Central memory CD8-positive, alpha-beta T cell (primary cell): Measurements from ENCODE around the gene HSPB7.
"Not testable (repeated sequence)": the region's sequence is repeated elsewhere in the genome, so short reads cannot be mapped to it uniquely, and the experiment has no call there.

Source experiments
- ATAC-seq: fragments of 150-1000 bp; cut with Tn5 transposase; replicated peaks from 2 replicates; pipeline ENCODE4 v1.10.0; 2022; ENCODE audit warnings: mild to moderate bottlenecking, moderate FRiP score, moderate number of reproducible peaks; ENCODE audit not compliant: poor library complexity, severe bottlenecking; ENCODE audit errors: extremely low read depth
- DNase-seq, 2 donors: peaks; one replicate each; pipeline ENCODE4 v3.0.0; 2021; ENCODE audit warnings: low spot score in 2 of 2
- H3K27ac Mint-ChIP-seq: one replicate; pipeline ENCODE4 v1.8.0; 2022; ENCODE audit warnings: low read depth, mild to moderate bottlenecking, moderate library complexity, mixed read lengths
- H3K27me3 Mint-ChIP-seq: one replicate; pipeline ENCODE4 v1.8.0; 2022; ENCODE audit warnings: mixed read lengths
- H3K36me3 Mint-ChIP-seq: one replicate; pipeline ENCODE4 v1.8.0; 2022; ENCODE audit warnings: mild to moderate bottlenecking, moderate library complexity, mixed read lengths; ENCODE audit not compliant: insufficient read depth
- H3K4me1 Mint-ChIP-seq: one replicate; pipeline ENCODE4 v1.8.0; 2022; ENCODE audit warnings: mixed read lengths
- H3K4me3 Mint-ChIP-seq: one replicate; pipeline ENCODE4 v1.8.0; 2022; ENCODE audit warnings: mild to moderate bottlenecking, moderate library complexity, mixed read lengths
- H3K9me3 Mint-ChIP-seq: one replicate; pipeline ENCODE4 v1.8.0; 2022; ENCODE audit warnings: mixed read lengths

The HSPB7 gene

DNA sequence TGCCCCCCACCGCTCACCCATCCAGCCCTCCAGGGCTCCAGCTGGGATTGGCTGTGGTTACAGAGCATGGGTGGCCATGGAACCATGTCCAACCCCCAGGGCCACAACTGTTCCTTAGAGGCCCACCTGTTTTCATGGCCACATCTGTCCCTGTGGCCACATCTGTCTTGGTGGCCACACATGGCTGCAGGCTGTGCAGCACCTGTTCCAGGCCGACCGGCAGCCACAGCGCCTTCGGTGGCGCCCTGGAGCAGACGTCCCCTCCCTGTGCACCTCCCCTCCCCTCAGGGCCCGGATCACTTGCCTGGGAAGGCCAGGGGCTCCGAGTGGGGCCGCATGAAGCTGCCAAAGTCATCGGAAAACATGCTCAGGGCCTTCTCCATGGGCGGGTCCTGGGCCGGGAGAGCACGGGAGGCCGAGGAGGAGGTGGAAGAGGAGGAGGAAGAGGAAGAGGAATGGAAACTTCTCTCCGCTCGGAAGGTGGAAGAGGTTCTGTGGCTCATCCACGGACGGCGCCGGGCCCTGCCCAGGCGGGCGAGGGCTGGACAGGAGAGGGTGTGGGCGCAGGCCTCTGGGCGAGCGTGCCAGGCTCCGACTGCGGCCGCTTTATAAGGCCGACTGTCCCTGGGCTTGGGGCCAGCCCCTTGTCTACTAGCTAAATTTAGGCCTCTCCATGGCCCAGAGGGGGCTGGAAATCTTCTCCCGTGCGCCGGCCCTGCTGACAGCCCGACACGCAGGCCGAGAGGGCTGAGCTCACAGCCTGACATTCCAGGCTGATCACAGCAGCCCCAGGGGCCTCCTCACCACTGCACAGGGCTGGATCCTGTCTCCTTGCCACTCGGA is at the start of gene HSPB7:
HSPB7 (minus strand) TSS at position 583 of the 843 bp plus-strand sequence; CDS start at position 503, 80 bp downstream.
- ATAC-seq = no peak
- no peak for DNase-seq
- no peaks in the 10 kb centered on the region for H3K4me1 Mint-ChIP-seq
- no peaks in the 10 kb centered on the region for H3K36me3 Mint-ChIP-seq
- H3K27me3 Mint-ChIP-seq = peaks cover 51% of the 10 kb centered on the region
- no peaks in the 10 kb centered on the region for H3K9me3 Mint-ChIP-seq
- H3K27ac Mint-ChIP-seq = no peak within 1 kb of the TSS
- no peak within 1 kb of the TSS for H3K4me3 Mint-ChIP-seq

DNA sequence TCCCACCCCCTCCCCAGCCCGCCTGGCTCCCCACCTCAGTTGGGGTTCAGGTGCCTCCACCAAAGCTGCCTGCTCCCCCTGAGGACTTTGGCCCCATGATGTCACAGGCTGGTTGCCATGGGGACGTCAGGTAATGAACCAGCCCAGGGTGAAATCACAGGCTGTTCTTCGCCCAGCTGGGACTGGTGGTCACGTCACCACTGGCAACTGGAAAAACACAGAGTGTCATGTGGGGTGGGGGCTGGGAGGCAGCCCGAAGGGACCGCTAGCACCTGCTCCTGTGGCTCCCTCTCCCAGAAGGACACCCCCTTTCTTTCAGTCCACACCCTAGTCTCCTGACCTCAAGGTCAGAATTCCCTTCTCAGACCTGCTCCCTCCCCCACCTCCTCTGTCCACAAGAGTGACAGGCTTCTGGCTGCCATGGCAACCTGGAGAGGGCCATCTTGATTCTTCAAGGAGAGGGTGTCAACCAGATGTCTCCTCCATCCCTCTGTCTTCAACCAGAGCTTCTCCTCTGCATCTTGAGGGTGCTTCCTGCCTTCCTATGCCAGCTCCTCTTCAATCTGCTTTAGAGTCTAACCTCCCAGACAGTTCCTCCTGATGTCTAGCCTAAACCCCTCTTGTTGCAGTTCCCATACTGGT is 49.4 kb upstream of the HSPB7 start:
- Mint-ChIP-seq H3K36me3 (peaks cover 3% of the 10 kb centered on the region), H3K27me3 (peaks cover 10% of the 10 kb centered on the region), H3K4me1 (peaks cover 39% of the 10 kb centered on the region), H3K27ac (peak overlapping the region; percentile 38), H3K4me3 (no peak overlapping the region), H3K9me3 (no peaks in the 10 kb centered on the region)
- DNase-seq (no peak), ATAC-seq (no peak)

DNA sequence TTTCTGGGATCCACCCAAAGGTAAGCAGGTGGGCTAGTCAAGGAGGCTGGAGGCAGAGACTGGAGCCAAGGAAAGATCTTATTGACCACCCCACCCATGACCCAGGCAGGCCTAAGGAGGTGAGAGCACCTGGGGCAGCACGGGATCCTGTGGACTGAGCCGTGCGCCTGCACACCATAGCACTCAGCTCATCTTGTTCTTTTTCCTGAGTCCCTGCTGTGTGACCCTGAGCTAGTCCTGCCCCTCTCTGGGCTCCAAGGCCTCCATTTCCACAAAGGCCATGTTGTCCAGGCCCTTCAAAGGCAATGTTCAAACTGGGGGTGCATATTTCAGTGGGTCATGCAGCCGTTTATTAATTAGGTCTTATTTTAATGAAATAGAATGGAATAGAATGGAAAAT is 48.4 kb upstream of the HSPB7 start:
- DNase-seq (no peak), ATAC-seq (no peak)
- Mint-ChIP-seq H3K4me3 (no peak overlapping the region), H3K27me3 (peaks cover 10% of the 10 kb centered on the region), H3K9me3 (no peaks in the 10 kb centered on the region), H3K4me1 (peaks cover 36% of the 10 kb centered on the region), H3K27ac (no peak overlapping the region), H3K36me3 (peaks cover 3% of the 10 kb centered on the region)

DNA sequence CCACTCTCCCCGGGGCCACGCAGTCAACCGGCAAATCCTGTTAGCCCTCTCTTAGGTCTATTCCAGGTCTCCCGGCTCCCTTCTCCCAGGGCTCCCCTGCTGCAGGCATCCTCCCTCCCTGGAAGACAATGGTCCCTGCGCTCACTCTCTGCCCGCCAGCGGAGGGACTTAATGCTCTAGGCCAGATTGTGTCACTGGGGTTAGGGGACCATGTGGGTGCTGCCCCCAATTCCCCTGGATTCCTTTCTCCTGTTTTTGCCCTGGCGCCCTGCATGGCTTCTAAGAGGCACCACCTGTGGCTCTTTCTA is 47.4 kb upstream of the HSPB7 start:
- Mint-ChIP-seq H3K27me3 (peaks cover 10% of the 10 kb centered on the region), H3K4me1 (peaks cover 26% of the 10 kb centered on the region), H3K4me3 (no peak overlapping the region), H3K9me3 (no peaks in the 10 kb centered on the region), H3K36me3 (peaks cover 3% of the 10 kb centered on the region), H3K27ac (peak overlapping the region; percentile 61)
- ATAC-seq = no peak
- no peak for DNase-seq

DNA sequence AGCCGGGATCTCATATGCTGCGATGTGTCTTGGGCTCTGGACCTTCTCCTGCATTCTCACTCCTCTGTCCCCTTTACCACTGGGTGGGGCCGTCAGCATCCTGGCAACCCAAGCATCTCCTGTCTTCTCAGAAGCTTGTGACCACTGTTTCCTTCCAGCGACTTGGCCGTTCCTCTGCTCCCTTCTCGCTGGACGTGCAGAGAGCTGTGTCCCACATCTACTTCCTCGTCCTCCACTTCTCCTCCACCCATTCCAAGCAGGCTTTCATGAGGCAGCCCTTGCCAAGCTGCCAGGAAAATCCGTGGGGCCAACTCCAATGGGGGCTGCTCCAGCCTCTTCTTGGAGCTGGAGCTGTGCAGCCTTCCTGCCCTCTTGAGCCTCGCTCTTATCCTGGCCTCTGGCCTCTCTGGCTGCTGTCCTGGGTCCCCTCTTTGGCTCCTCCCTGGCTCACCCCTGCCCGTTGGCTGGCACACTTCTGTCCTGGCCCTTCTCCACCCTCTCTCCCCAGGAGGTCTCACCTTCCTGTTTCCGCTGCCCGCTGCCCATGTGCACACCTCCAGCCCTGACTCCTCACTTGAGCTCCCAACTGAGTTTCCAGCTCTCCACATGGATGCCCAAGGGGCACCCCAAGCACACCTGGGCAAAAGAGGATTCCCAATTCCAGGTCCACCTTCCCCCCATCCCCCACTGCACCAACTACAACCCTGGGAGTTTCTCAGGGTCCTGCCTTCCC is 46.9 kb upstream of the HSPB7 start:
- Mint-ChIP-seq H3K4me3 (no peak overlapping the region), H3K4me1 (peaks cover 21% of the 10 kb centered on the region), H3K9me3 (no peaks in the 10 kb centered on the region), H3K27me3 (peaks cover 10% of the 10 kb centered on the region), H3K36me3 (no peaks in the 10 kb centered on the region), H3K27ac (peak overlapping the region; percentile 61)
- ATAC-seq = no peak
- DNase-seq = no peak

DNA sequence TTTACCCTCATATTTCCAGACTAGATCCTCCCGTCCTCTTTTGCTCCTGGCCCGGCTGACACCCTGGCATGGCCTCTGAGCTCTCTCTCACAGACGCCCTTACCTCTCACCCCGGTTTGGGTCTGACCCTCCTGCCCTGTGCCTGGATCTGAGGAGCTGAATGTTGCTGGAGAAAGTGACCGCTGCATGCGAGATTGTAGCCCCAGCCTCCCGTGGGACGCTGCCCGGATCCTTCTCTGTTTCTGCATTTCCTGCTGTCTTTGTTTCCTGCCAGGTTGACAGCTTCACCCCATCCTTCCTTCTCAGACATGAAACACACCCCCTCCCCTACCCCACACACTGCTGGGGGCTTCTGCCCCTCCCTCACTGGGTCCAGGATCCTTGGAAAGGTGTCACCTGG is 46.1 kb upstream of the HSPB7 start:
- no peak overlapping the region for H3K4me3 Mint-ChIP-seq
- ATAC-seq = no peak
- no peaks in the 10 kb centered on the region for H3K9me3 Mint-ChIP-seq
- H3K4me1 Mint-ChIP-seq = peaks cover 21% of the 10 kb centered on the region
- no peak overlapping the region for H3K27ac Mint-ChIP-seq
- DNase-seq = no peak
- peaks cover 10% of the 10 kb centered on the region for H3K27me3 Mint-ChIP-seq
- H3K36me3 Mint-ChIP-seq = no peaks in the 10 kb centered on the region

DNA sequence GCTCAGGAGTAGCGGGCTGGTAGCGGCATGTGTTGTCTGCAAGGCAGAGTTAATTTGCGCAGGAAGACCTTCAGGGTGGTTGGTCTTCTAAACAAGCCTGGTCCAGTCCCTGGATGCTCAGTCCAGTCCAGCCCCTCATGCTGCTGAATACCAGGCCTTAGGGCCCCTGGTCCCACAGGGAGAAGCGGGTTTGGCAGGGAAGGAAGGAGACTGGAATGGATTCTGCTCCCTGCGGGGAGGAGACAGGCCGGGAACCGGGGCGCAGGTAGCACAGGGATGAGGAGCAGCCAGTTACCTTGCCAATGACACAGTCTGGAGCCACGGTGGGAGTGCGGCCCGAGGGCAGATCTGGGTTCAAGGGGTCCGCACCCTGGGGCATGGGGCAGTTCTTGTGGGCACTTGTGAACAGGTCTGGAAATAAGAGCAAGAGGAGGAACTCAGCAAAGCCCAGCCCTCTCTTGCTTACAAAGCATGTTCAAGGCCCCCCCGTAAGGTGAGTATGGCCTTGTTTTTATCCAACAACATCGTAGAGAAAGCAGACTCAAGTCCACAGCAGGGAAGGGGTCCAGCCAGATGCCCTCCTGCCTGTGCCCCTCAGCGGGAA is 45.5 kb upstream of the HSPB7 start:
- Mint-ChIP-seq H3K4me3 (no peak overlapping the region), H3K27me3 (peaks cover 10% of the 10 kb centered on the region), H3K4me1 (peaks cover 21% of the 10 kb centered on the region), H3K36me3 (no peaks in the 10 kb centered on the region), H3K9me3 (no peaks in the 10 kb centered on the region), H3K27ac (no peak overlapping the region)
- ATAC-seq (no peak), DNase-seq (no peak)

DNA sequence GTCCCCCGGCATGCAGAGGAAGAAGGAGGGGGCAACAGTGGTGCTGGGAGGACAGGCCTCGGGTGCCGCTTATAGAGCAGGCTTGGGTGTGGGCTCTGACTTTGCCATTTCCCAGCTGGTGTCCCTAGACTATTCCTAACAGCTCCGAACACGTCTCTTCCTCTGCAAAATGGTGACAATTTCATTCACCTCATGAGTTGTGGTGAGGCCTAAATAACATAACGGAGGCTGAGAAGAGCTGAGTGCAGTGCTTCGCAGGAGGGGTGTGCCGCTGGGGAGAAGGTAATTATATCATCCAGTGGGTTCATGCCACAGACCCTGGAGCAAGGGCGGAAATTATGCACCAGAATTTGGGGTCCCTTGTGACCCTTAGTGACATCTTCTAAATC is 44.8 kb upstream of the HSPB7 start:
- Mint-ChIP-seq H3K27me3 (peaks cover 10% of the 10 kb centered on the region), H3K4me1 (peaks cover 20% of the 10 kb centered on the region)
- not testable (repeated sequence) for H3K27ac Mint-ChIP-seq, H3K36me3 Mint-ChIP-seq, DNase-seq, ATAC-seq, H3K4me3 Mint-ChIP-seq, H3K9me3 Mint-ChIP-seq

DNA sequence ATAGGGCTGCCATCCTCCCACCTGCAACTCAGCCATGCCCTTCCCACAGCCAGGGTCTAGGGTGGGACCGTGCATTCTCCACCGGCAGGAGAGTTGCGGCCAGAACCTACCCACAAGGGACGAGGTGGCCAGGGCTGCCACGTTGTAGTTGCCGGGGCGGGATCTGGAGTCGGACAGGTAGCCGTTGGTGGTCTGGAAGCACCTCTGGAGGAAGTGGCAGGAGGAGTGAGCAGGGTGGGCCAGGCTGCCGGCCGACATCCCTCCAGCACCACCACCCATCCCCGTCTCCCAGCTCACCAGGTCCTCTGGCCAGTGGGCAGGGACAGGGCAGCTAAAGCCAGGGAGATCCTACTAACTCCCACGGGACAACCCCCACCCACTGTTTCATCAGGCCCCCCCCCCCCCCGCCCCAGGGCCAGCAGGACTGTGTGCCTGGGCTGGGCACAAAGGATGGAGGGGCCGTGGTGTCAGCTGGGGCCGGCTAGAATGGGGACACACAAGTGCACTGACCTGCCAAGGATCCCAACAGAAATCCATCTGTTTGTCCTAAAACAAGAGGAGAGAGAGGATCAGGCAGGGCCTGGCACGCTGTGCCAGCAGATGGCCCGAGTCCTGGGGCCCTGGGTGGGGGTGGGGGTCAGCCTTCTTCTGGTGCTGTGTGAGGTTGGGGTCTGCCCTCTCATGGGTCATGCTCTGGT is 44.3 kb upstream of the HSPB7 start:
- peaks cover 17% of the 10 kb centered on the region for H3K4me1 Mint-ChIP-seq
- not testable (repeated sequence) for ATAC-seq, H3K9me3 Mint-ChIP-seq, H3K36me3 Mint-ChIP-seq, DNase-seq, H3K4me3 Mint-ChIP-seq, H3K27ac Mint-ChIP-seq
- peaks cover 10% of the 10 kb centered on the region for H3K27me3 Mint-ChIP-seq

DNA sequence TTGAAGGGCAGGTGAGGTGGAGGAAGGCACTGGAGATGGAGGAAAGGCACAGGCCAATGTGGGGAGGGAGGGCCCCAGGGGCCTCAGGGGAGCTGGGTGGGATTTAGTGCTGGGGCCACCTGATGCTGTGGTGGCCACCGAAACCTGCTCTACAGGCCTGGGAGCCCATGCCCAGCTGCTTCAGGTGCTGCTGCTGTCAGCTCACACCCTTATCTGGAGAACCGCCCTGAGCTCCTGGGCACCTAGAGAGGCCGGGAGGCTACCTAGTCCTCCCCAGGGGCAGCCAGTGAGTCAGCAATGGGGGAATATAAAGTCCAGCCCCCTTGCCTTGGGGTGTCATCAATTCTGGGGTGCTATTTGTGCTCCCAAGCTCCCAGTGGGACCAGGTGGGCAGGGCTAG is 43.4 kb upstream of the HSPB7 start:
- H3K27ac Mint-ChIP-seq = no peak overlapping the region
- DNase-seq = no peak
- no peak for ATAC-seq

DNA sequence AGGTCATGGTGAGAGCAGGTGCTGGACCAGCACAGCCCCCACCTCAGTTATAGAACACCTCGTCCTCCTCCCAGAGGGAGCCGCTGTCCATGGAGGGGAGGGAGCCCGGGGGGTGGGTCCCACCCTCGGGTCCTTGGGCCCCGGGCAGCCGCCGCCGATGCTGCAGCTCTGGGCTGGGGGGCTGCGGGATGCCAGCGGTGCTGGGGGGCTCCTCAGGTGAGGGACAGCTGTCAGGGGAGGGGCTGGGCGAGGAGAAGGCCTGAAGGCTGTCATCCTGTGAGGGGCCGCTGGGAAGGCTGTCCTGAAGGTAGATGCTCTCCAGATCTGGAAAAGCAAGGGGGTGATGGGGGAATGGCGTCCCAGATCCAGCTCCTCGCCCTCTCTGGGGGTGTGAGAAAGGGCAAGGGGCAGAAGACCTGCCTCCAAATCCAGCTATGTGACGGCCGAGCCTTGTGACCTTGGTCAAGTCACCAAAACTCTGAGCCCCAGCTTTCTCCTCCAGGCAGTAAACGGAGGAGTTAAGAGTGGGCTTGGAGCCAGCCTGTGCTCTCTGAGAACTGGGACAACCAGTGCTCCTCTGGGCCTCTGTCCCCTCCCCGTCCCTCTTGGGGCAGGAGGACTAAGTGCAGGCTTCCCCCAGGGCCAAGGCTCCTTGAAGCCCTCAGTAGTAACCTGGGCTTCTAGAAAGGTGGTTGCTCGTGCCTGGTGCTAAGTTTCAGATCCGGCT is 40.7 kb upstream of the HSPB7 start:
- DNase-seq, H3K27me3 Mint-ChIP-seq, H3K36me3 Mint-ChIP-seq, H3K4me1 Mint-ChIP-seq, H3K4me3 Mint-ChIP-seq, H3K27ac Mint-ChIP-seq, H3K9me3 Mint-ChIP-seq, ATAC-seq: not testable (repeated sequence)

More for the DNA sequence above, 43.4 kb upstream of the HSPB7 start:
- Mint-ChIP-seq H3K4me1 (peaks cover 18% of the 10 kb centered on the region), H3K27me3 (peaks cover 10% of the 10 kb centered on the region), H3K36me3 (no peaks in the 10 kb centered on the region), H3K4me3 (no peak overlapping the region), H3K9me3 (no peaks in the 10 kb centered on the region)
